HCT116 (cell line): ENCODE data around the gene DNMT3L. TPM values are rescaled to one million over a fixed set of nuclear protein-coding genes. Genes with fewer than 3 reads are reported as not detected.
A peak's percentile ranks its signal among the peaks of the same experiment; 100 is the strongest.

Experiments used
- ATAC-seq: fragments of 200-7000 bp; cut with Tn5 transposase; 2 replicates; pipeline ENCODE4 v1.9.1; 2020; ENCODE audit warnings: mild to moderate bottlenecking, moderate library complexity
- BruUV-seq: library from RNA; stranded (reverse); fragments of 400-500 nt; replicated peaks from 2 replicates; lab custom pipeline; 2021; lab: Mats Ljungman, UMichigan
- CTCF ChIA-PET: fragments of 300-600 bp; sonication (Branson Sonifier 250); formaldehyde crosslinking; loops from one replicate; lab custom pipeline; 2021; ENCODE audit warnings: antibody characterized with exemption; lab: Charles Lee
- POLR2A ChIA-PET: fragments of 300-600, 350-600 bp; sonication (Branson Sonifier 250); formaldehyde crosslinking; loops from one replicate; lab custom pipeline; 2021; ENCODE audit warnings: antibody characterized with exemption; lab: Charles Lee
- RAD21 ChIA-PET, 2 experiments: fragments of 300-600 bp; sonication (Branson Sonifier 250); formaldehyde crosslinking; loops; one replicate each; lab custom pipeline; 2023; ENCODE audit warnings: low total read pairs in 2 of 2; ENCODE audit not compliant: uncharacterized antibody in 2 of 2, unreplicated experiment in 2 of 2, low non-redundant PET in 1 of 2; lab: Charles Lee
- DNase-seq: peaks from one replicate; pipeline ENCODE4 v3.0.0-alpha.2; 2010; ENCODE audit warnings: low read depth, low spot score
- H2AFZ ChIP-seq: fragments of 200-600 bp; shearing (Covaris generic), sonication (generic); 2 replicates; pipeline ENCODE4 v1.6.1; 2017; ENCODE audit warnings: low read depth, mixed run types, mixed read lengths, antibody characterized with exemption, low read length; ENCODE audit not compliant: poor library complexity, severe bottlenecking
- H3K27ac ChIP-seq: 2 replicates; pipeline ENCODE4 v1.5.1; 2012; ENCODE audit warnings: low read depth, low read length
- H3K27me3 ChIP-seq: fragments of 200-600 bp; sonication (generic); 2 replicates; pipeline ENCODE4 v1.6.1; 2016; ENCODE audit warnings: mixed run types, low read length, mixed read lengths; ENCODE audit not compliant: insufficient read depth
- H3K36me3 ChIP-seq, 2 experiments: fragments of 200-500 bp in 1 of 2; fragments of 200-600 bp in 1 of 2; sonication (Bioruptor generic) in 1 of 2; sonication (generic) in 1 of 2; 2 replicates each; pipeline versions ENCODE4 v1.5.1 to v1.6.1; 2014 to 2016; ENCODE audit warnings: low read length in 2 of 2, inconsistent platforms in 1 of 2, mixed read lengths in 1 of 2, mixed run types in 1 of 2; ENCODE audit not compliant: insufficient read depth in 2 of 2, control insufficient read depth in 1 of 2
- H3K4me1 ChIP-seq, 2 experiments: fragments of 200-600 bp in 1 of 2; sonication (generic) in 1 of 2; 2 replicates each; pipeline versions ENCODE4 v1.5.1 to v1.6.1; 2012 to 2017; ENCODE audit warnings: low read length in 2 of 2, inconsistent platforms in 1 of 2, mild to moderate bottlenecking in 1 of 2, mixed read lengths in 1 of 2, mixed run types in 1 of 2, moderate library complexity in 1 of 2; ENCODE audit not compliant: insufficient read depth in 2 of 2, control insufficient read depth in 1 of 2
- H3K4me2 ChIP-seq: fragments of 200-600 bp; sonication (generic); 2 replicates; pipeline ENCODE4 v1.6.1; 2017; ENCODE audit warnings: mixed run types, low read length, mixed read lengths
- H3K4me3 ChIP-seq, 2 experiments: fragments of 200-600 bp in 1 of 2; sonication (generic) in 1 of 2; replicated peaks in 1 of 2; 2 replicates each; pipeline ENCODE4 v1.5.1; 2011 to 2016; ENCODE audit warnings: low read length in 2 of 2, control low read depth in 1 of 2, low read depth in 1 of 2, mild to moderate bottlenecking in 1 of 2, mixed read lengths in 1 of 2, mixed run types in 1 of 2
- H3K79me2 ChIP-seq: fragments of 200-600 bp; sonication (generic); 2 replicates; pipeline ENCODE4 v1.6.1; 2017; ENCODE audit warnings: mild to moderate bottlenecking, mixed run types, low read length, moderate library complexity, mixed read lengths; ENCODE audit not compliant: insufficient read depth
- H3K9ac ChIP-seq: fragments of 200-600 bp; sonication (generic); 2 replicates; pipeline ENCODE4 v1.6.1; 2016; ENCODE audit warnings: low read length, mixed read lengths
- H3K9me2 ChIP-seq: fragments of 200-600 bp; sonication (generic), shearing (Covaris generic); 2 replicates; pipeline ENCODE4 v1.6.1; 2017; ENCODE audit warnings: mixed run types, mild to moderate bottlenecking, moderate library complexity; ENCODE audit not compliant: insufficient read depth
- H3K9me3 ChIP-seq, 2 experiments: fragments of 200-500 bp in 1 of 2; fragments of 200-600 bp in 1 of 2; sonication (Bioruptor generic) in 1 of 2; sonication (generic) in 1 of 2; 2 replicates each; pipeline ENCODE4 v1.6.1; 2014 to 2017; ENCODE audit warnings: low read length in 2 of 2, mixed read lengths in 2 of 2, inconsistent platforms in 1 of 2, low read depth in 1 of 2, mild to moderate bottlenecking in 1 of 2, mixed run types in 1 of 2, moderate library complexity in 1 of 2; ENCODE audit not compliant: control insufficient read depth in 1 of 2, insufficient read depth in 1 of 2
- H4K20me1 ChIP-seq: fragments of 200-600 bp; sonication (generic), shearing (Covaris generic); 2 replicates; pipeline ENCODE4 v1.6.1; 2017; ENCODE audit warnings: mixed run types, mild to moderate bottlenecking, moderate library complexity; ENCODE audit not compliant: insufficient read depth
- CEBPB ChIP-seq: IDR thresholded peaks from 2 replicates; pipeline ENCODE4 v1.6.1; 2012; ENCODE audit warnings: low read depth
- EGR1 ChIP-seq: IDR thresholded peaks from 2 replicates; pipeline ENCODE4 v1.6.1; 2012; ENCODE audit warnings: low read depth
- EZH2 ChIP-seq: fragments of 200-600 bp; sonication (generic); IDR thresholded peaks from 2 replicates; pipeline ENCODE4 v1.6.1; 2017; ENCODE audit warnings: antibody characterized with exemption, mixed run types
- EZH2phosphoT487 ChIP-seq: fragments of 200-600 bp; IDR thresholded peaks from 2 replicates; pipeline ENCODE4 v1.6.1; 2018; ENCODE audit warnings: antibody characterized with exemption, borderline replicate concordance
- FOSL1 ChIP-seq: IDR thresholded peaks from 2 replicates; pipeline ENCODE4 v1.6.1; 2012; ENCODE audit warnings: low read depth
- JUND ChIP-seq: IDR thresholded peaks from 2 replicates; pipeline ENCODE4 v1.6.1; 2012
- POLR2AphosphoS5 ChIP-seq: IDR thresholded peaks from 2 replicates; pipeline ENCODE4 v1.6.1; 2011; ENCODE audit warnings: mild to moderate bottlenecking, low read depth, low read length, moderate library complexity
- SIN3A ChIP-seq: IDR thresholded peaks from 2 replicates; pipeline ENCODE4 v1.6.1; 2012; ENCODE audit warnings: low read depth
- SP1 ChIP-seq: IDR thresholded peaks from 2 replicates; pipeline ENCODE4 v1.6.1; 2012; ENCODE audit warnings: low read depth
- SRF ChIP-seq: IDR thresholded peaks from 2 replicates; pipeline ENCODE4 v1.6.1; 2012; ENCODE audit warnings: low read depth
- TCF7L2 ChIP-seq: IDR thresholded peaks from 2 replicates; pipeline ENCODE4 v1.7.0; 2011; ENCODE audit warnings: borderline replicate concordance, inconsistent platforms; ENCODE audit not compliant: insufficient read depth, insufficient read length; ENCODE audit errors: extremely low read depth
- YY1 ChIP-seq: IDR thresholded peaks from 2 replicates; pipeline ENCODE4 v1.6.1; 2011; ENCODE audit warnings: low read length, low read depth, moderate library complexity, mild to moderate bottlenecking; ENCODE audit not compliant: insufficient replicate concordance; ENCODE audit errors: extremely low read depth
- ZBTB33 ChIP-seq: IDR thresholded peaks from 2 replicates; pipeline ENCODE4 v1.6.1; 2011; ENCODE audit warnings: mild to moderate bottlenecking, low read length, moderate library complexity; ENCODE audit not compliant: insufficient replicate concordance; ENCODE audit errors: extremely low read depth
- ZFX ChIP-seq: fragments of 450-650 bp; IDR thresholded peaks from 2 replicates; pipeline ENCODE4 v1.6.1; 2017
- intact Hi-C: fragments of 100-400 bp; cut with micrococcal nuclease; formaldehyde crosslinking; loops from 2 replicates; pipeline ENCODE4 v1.10.0; 2022
- total RNA-seq: library from RNA; stranded (reverse); gene quantifications from one replicate; pipeline ENCODE4 v1.2.1, GENCODE V29; 2021; ENCODE audit not compliant: unreplicated experiment
- TF ChIP-seq, protein P1 (sequence below): IDR thresholded peaks from 2 replicates; pipeline ENCODE4 v1.6.1; 2012
- TF ChIP-seq, protein P2 (sequence below): IDR thresholded peaks from 2 replicates; pipeline ENCODE4 v1.6.1; 2012; ENCODE audit warnings: low read depth
- TF ChIP-seq, protein P3 (sequence below): IDR thresholded peaks from 2 replicates; pipeline ENCODE4 v1.6.1; 2012

DNMT3L gene
- total RNA-seq, 1 experiment from 2014 or later, result not detected

- BruUV-seq, result no TSS peak
- H3K4me2 ChIP-seq, result peak overlapping the region; percentile 98
- H2AFZ ChIP-seq, result no peak overlapping the region
- ChIA-PET POLR2A (no interaction called here), RAD21 (interaction anchor here in 1 of 2 experiments (0.7 kb wide), 1 partner anchor 184 kb away, joined by 3 read pairs; no protein-coding TSS in a partner anchor), CTCF (no interaction called here)
- peaks cover 15 to 46% of the 10 kb centered on the region in 2 experiments for H3K4me1 ChIP-seq
- H3K9me2 ChIP-seq, result no peaks in the 10 kb centered on the region
- no peak for DNase-seq
- ATAC-seq, result no peak
- peak overlapping the region; percentile 92 for H3K27ac ChIP-seq
- H3K4me3 ChIP-seq, result peak overlapping the region; percentile 74 to 76
- H4K20me1 ChIP-seq, result no peaks in the 10 kb centered on the region
- H3K9ac ChIP-seq, result peak overlapping the region; percentile 88
- TF ChIP-seq EZH2, result no peak
- TF ChIP-seq, protein P1, sequence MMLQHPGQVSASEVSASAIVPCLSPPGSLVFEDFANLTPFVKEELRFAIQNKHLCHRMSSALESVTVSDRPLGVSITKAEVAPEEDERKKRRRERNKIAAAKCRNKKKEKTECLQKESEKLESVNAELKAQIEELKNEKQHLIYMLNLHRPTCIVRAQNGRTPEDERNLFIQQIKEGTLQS, result no peak
- no peak for TF ChIP-seq EGR1
- TF ChIP-seq SP1, result no peak
- no peak for TF ChIP-seq EZH2phosphoT487
- TF ChIP-seq, protein P2, sequence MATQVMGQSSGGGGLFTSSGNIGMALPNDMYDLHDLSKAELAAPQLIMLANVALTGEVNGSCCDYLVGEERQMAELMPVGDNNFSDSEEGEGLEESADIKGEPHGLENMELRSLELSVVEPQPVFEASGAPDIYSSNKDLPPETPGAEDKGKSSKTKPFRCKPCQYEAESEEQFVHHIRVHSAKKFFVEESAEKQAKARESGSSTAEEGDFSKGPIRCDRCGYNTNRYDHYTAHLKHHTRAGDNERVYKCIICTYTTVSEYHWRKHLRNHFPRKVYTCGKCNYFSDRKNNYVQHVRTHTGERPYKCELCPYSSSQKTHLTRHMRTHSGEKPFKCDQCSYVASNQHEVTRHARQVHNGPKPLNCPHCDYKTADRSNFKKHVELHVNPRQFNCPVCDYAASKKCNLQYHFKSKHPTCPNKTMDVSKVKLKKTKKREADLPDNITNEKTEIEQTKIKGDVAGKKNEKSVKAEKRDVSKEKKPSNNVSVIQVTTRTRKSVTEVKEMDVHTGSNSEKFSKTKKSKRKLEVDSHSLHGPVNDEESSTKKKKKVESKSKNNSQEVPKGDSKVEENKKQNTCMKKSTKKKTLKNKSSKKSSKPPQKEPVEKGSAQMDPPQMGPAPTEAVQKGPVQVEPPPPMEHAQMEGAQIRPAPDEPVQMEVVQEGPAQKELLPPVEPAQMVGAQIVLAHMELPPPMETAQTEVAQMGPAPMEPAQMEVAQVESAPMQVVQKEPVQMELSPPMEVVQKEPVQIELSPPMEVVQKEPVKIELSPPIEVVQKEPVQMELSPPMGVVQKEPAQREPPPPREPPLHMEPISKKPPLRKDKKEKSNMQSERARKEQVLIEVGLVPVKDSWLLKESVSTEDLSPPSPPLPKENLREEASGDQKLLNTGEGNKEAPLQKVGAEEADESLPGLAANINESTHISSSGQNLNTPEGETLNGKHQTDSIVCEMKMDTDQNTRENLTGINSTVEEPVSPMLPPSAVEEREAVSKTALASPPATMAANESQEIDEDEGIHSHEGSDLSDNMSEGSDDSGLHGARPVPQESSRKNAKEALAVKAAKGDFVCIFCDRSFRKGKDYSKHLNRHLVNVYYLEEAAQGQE, result no peak
- no peak for TF ChIP-seq ZBTB33
- no peak for TF ChIP-seq FOSL1
- no peak for TF ChIP-seq YY1
- TF ChIP-seq SRF, result no peak
- no peak for TF ChIP-seq TCF7L2
- no peak for TF ChIP-seq CEBPB
- TF ChIP-seq SIN3A, result no peak
- TF ChIP-seq ZFX, result no peak
- no peak for TF ChIP-seq JUND
- TF ChIP-seq POLR2AphosphoS5, result no peak
- TF ChIP-seq, protein P3, sequence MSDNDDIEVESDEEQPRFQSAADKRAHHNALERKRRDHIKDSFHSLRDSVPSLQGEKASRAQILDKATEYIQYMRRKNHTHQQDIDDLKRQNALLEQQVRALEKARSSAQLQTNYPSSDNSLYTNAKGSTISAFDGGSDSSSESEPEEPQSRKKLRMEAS, result no peak
- no peaks in the 10 kb centered on the region for H3K9me3 ChIP-seq
- peaks cover 34% of the 10 kb centered on the region for H3K79me2 ChIP-seq
- H3K36me3 ChIP-seq, result 0 out of 4 replicates have a peak, but pooled peaks cover 0 to 2% of the 10 kb centered on the region in 2 experiments
- intact Hi-C loops, result no loop called here
- H3K27me3 ChIP-seq, result no peaks in the 10 kb centered on the region
These were observed 37.4 kb upstream of the DNMT3L start for GRCh38 chr21:44299085-44299457.
